ENCODE data around the gene CRABP1. TPM values are rescaled to one million over a fixed set of nuclear protein-coding genes. Genes with fewer than 3 reads are reported as not detected.
A peak's percentile ranks its signal among the peaks of the same experiment; 100 is the strongest.

CRABP1 gene
- total and polyA plus RNA-seq, 7 experiments from 2014 or later: not detected

- intact Hi-C loops (cut with micrococcal nuclease): no loop called here
- CTCF ChIA-PET: no interaction called here
- DNase-seq: no peak
- no peaks in the 10 kb centered on the region for H3K4me1 ChIP-seq (ENCODE audit: control insufficient read depth in 2 of 2, insufficient read depth in 2 of 2, low read length in 2 of 2)
- H3K9me3 ChIP-seq (ENCODE audit: control insufficient read depth in 2 of 3, low read length in 3 of 3): no peaks in the 10 kb centered on the region
- no peak overlapping the region for H3K27ac ChIP-seq (ENCODE audit: low read depth, low read length)
- H3K4me3 ChIP-seq (ENCODE audit: low read length): no peak overlapping the region
- no peak for ATAC-seq
- Mint-ChIP-seq H3K4me1 (no peaks in the 10 kb centered on the region), H3K27ac (no peak overlapping the region), H3K27me3 (peaks cover 0 to 8% (median 0%) of the 10 kb centered on the region in 5 donors), H3K4me3 (no peak overlapping the region), H3K36me3 (no peaks in the 10 kb centered on the region), H3K9me3 (no peaks in the 10 kb centered on the region)
- no peaks in the 10 kb centered on the region for H3K27me3 ChIP-seq (ENCODE audit: control insufficient read depth in 2 of 2, insufficient read depth in 2 of 2, low read length in 2 of 2)
- no peaks in the 10 kb centered on the region for H3K36me3 ChIP-seq (ENCODE audit: control insufficient read depth in 2 of 3, insufficient read depth in 3 of 3, low read length in 3 of 3)
- POLR2A ChIA-PET: no interaction called here
These were observed 24.4 kb upstream of the CRABP1 start for GRCh38 chr15:78315686-78316282.

GRCh38 chr15:78316283-78317083, 23.7 kb upstream of the CRABP1 start:
- no peaks in the 10 kb centered on the region for H3K9me3 Mint-ChIP-seq
- Histone ChIP-seq H3K9me3 (ENCODE audit: control insufficient read depth in 2 of 3, low read length in 3 of 3) (no peaks in the 10 kb centered on the region), H3K36me3 (ENCODE audit: control insufficient read depth in 2 of 3, insufficient read depth in 3 of 3, low read length in 3 of 3) (no peaks in the 10 kb centered on the region), H3K4me3 (ENCODE audit: low read length) (no peak overlapping the region), H3K27me3 (ENCODE audit: control insufficient read depth in 2 of 2, insufficient read depth in 2 of 2, low read length in 2 of 2) (no peaks in the 10 kb centered on the region), H3K4me1 (ENCODE audit: control insufficient read depth in 2 of 2, insufficient read depth in 2 of 2, low read length in 2 of 2) (no peaks in the 10 kb centered on the region), H3K27ac (ENCODE audit: low read depth, low read length) (no peak overlapping the region)
- H3K4me1 Mint-ChIP-seq: no peaks in the 10 kb centered on the region
- intact Hi-C loops (cut with micrococcal nuclease): no loop called here
- ChIA-PET POLR2A (no interaction called here), CTCF (no interaction called here)
- no peak overlapping the region for H3K27ac Mint-ChIP-seq
- H3K4me3 Mint-ChIP-seq: no peak overlapping the region
- H3K36me3 Mint-ChIP-seq: no peaks in the 10 kb centered on the region
- no peak for ATAC-seq
- DNase-seq: no peak
- peaks cover 0 to 8% (median 0%) of the 10 kb centered on the region in 5 donors for H3K27me3 Mint-ChIP-seq

GRCh38 chr15:78317145-78317836, 22.9 kb upstream of the CRABP1 start:
- ChIA-PET CTCF (interaction anchor here (0.8 kb wide), 1 partner anchor 9 kb away, joined by 3 read pairs; no protein-coding TSS in a partner anchor), POLR2A (no interaction called here)
- Histone ChIP-seq H3K27me3 (ENCODE audit: control insufficient read depth in 2 of 2, insufficient read depth in 2 of 2, low read length in 2 of 2) (no peaks in the 10 kb centered on the region), H3K9me3 (ENCODE audit: control insufficient read depth in 2 of 3, low read length in 3 of 3) (no peaks in the 10 kb centered on the region), H3K36me3 (ENCODE audit: control insufficient read depth in 2 of 3, insufficient read depth in 3 of 3, low read length in 3 of 3) (no peaks in the 10 kb centered on the region), H3K27ac (ENCODE audit: low read depth, low read length) (no peak overlapping the region), H3K4me3 (ENCODE audit: low read length) (no peak overlapping the region), H3K4me1 (ENCODE audit: control insufficient read depth in 2 of 2, insufficient read depth in 2 of 2, low read length in 2 of 2) (no peaks in the 10 kb centered on the region)
- Mint-ChIP-seq H3K4me3 (no peak overlapping the region), H3K9me3 (no peaks in the 10 kb centered on the region), H3K36me3 (no peaks in the 10 kb centered on the region), H3K27ac (peak overlapping the region in 1 of 9 donors; percentile 22), H3K27me3 (peaks cover 0 to 8% (median 0%) of the 10 kb centered on the region in 5 donors), H3K4me1 (no peaks in the 10 kb centered on the region)
- intact Hi-C loops (cut with micrococcal nuclease): no loop called here
- ATAC-seq (no peak), DNase-seq (no peak)

DNA sequence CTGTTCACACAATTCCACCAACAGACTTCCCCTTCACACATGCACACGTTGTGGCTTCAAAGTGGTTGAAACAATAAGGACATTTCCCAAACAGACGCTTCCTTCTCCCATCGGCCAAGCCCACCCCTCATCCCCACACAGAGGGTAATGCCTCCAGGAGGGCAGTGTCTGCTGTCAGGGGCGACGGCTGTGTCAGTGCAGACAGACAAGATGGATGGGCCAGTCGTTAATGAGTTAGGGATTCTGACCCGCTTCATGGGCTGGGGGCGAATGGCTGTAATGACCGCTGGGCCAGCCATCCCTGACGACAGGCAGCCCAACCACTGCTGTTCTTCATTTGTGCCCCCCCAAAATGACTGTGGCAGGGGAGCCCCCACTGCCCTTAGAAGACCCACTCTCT, 20.6 kb upstream of the CRABP1 start:
- no peak overlapping the region for H3K27ac Mint-ChIP-seq
- H3K9me3 Mint-ChIP-seq: no peaks in the 10 kb centered on the region
- H3K36me3 ChIP-seq (ENCODE audit: control insufficient read depth in 2 of 3, insufficient read depth in 3 of 3, low read length in 3 of 3): no peaks in the 10 kb centered on the region
- H3K4me1 Mint-ChIP-seq: no peaks in the 10 kb centered on the region
- peaks cover 0 to 8% (median 0%) of the 10 kb centered on the region in 5 donors for H3K27me3 Mint-ChIP-seq
- H3K9me3 ChIP-seq (ENCODE audit: control insufficient read depth in 2 of 3, low read length in 3 of 3): no peaks in the 10 kb centered on the region
- ChIA-PET CTCF (no interaction called here), POLR2A (no interaction called here)
- intact Hi-C loops (cut with micrococcal nuclease): no loop called here
- no peak for ATAC-seq
- no peaks in the 10 kb centered on the region for H3K27me3 ChIP-seq (ENCODE audit: control insufficient read depth in 2 of 2, insufficient read depth in 2 of 2, low read length in 2 of 2)
- H3K27ac ChIP-seq (ENCODE audit: low read depth, low read length): no peak overlapping the region
- H3K4me3 ChIP-seq (ENCODE audit: low read length): no peak overlapping the region
- no peaks in the 10 kb centered on the region for H3K4me1 ChIP-seq (ENCODE audit: control insufficient read depth in 2 of 2, insufficient read depth in 2 of 2, low read length in 2 of 2)
- no peak for DNase-seq
- no peaks in the 10 kb centered on the region for H3K36me3 Mint-ChIP-seq
- H3K4me3 Mint-ChIP-seq: no peak overlapping the region

DNA sequence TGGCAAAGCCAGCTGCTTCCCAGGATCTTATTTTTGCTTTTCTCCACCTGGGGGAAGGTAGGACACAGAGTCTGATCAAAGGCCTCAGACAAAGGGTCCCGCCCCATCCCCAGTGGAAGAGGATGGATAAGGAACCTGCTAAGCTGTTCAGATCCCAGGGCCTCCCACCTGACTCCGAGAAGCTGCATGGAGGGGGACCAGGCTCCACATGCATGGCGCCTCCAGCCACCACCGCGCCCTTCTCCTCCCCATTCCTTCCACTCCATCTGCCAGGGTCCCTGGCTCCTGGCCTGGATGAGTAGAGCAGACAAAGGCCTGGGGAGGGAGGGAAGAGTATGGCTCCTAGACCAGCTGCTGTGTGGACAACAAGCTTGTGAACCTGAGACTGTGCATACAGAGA, 20.0 kb upstream of the CRABP1 start:
- CTCF ChIA-PET: no interaction called here

GRCh38 chr15:78321041-78321570, 19.0 kb upstream of the CRABP1 start:
- Mint-ChIP-seq H3K4me1 (no peaks in the 10 kb centered on the region), H3K27me3 (peaks cover 0 to 11% (median 0%) of the 10 kb centered on the region in 5 donors), H3K9me3 (no peaks in the 10 kb centered on the region), H3K27ac (no peak overlapping the region), H3K36me3 (no peaks in the 10 kb centered on the region), H3K4me3 (no peak overlapping the region)
- H3K27ac ChIP-seq (ENCODE audit: low read depth, low read length): no peak overlapping the region
- POLR2A ChIA-PET: no interaction called here
- CTCF ChIA-PET: interaction anchor here (0.7 kb wide), 1 partner anchor 211 kb away, joined by 3 read pairs; no protein-coding TSS in a partner anchor
- H3K9me3 ChIP-seq (ENCODE audit: control insufficient read depth in 2 of 3, low read length in 3 of 3): no peaks in the 10 kb centered on the region
- no peaks in the 10 kb centered on the region for H3K4me1 ChIP-seq (ENCODE audit: control insufficient read depth in 2 of 2, insufficient read depth in 2 of 2, low read length in 2 of 2)
- DNase-seq: no peak
- intact Hi-C loops (cut with micrococcal nuclease): no loop called here
- no peak for ATAC-seq
- no peak overlapping the region for H3K4me3 ChIP-seq (ENCODE audit: low read length)
- no peaks in the 10 kb centered on the region for H3K27me3 ChIP-seq (ENCODE audit: control insufficient read depth in 2 of 2, insufficient read depth in 2 of 2, low read length in 2 of 2)
- no peaks in the 10 kb centered on the region for H3K36me3 ChIP-seq (ENCODE audit: control insufficient read depth in 2 of 3, insufficient read depth in 3 of 3, low read length in 3 of 3)

More for the DNA sequence above, 20.0 kb upstream of the CRABP1 start:
- DNase-seq (no peak), ATAC-seq (no peak)
- POLR2A ChIA-PET: no interaction called here
- no peak overlapping the region for H3K4me3 ChIP-seq (ENCODE audit: low read length)
- H3K27me3 Mint-ChIP-seq: peaks cover 0 to 11% (median 0%) of the 10 kb centered on the region in 5 donors
- no peaks in the 10 kb centered on the region for H3K27me3 ChIP-seq (ENCODE audit: control insufficient read depth in 2 of 2, insufficient read depth in 2 of 2, low read length in 2 of 2)
- no peak overlapping the region for H3K27ac Mint-ChIP-seq
- no peak overlapping the region for H3K27ac ChIP-seq (ENCODE audit: low read depth, low read length)
- intact Hi-C loops (cut with micrococcal nuclease): no loop called here
- H3K4me3 Mint-ChIP-seq: no peak overlapping the region
- no peaks in the 10 kb centered on the region for H3K36me3 Mint-ChIP-seq
- H3K9me3 ChIP-seq (ENCODE audit: control insufficient read depth in 2 of 3, low read length in 3 of 3): no peaks in the 10 kb centered on the region
- no peaks in the 10 kb centered on the region for H3K9me3 Mint-ChIP-seq
- H3K4me1 Mint-ChIP-seq: no peaks in the 10 kb centered on the region
- H3K36me3 ChIP-seq (ENCODE audit: control insufficient read depth in 2 of 3, insufficient read depth in 3 of 3, low read length in 3 of 3): no peaks in the 10 kb centered on the region
- no peaks in the 10 kb centered on the region for H3K4me1 ChIP-seq (ENCODE audit: control insufficient read depth in 2 of 2, insufficient read depth in 2 of 2, low read length in 2 of 2)
